T-helper 2 cell (primary cell): Measurements from ENCODE around the gene DIPK2B.

ENCODE experiments used
- DNase-seq, 5 experiments: peaks; one replicate each; pipeline versions ENCODE4 v3.0.0 to v3.0.0-alpha.2; 2012 to 2022

The DIPK2B gene

GRCh38 chrX:45157647-45158046 is 43.0 kb downstream of the DIPK2B start:
- DNase-seq = no peak

DNA sequence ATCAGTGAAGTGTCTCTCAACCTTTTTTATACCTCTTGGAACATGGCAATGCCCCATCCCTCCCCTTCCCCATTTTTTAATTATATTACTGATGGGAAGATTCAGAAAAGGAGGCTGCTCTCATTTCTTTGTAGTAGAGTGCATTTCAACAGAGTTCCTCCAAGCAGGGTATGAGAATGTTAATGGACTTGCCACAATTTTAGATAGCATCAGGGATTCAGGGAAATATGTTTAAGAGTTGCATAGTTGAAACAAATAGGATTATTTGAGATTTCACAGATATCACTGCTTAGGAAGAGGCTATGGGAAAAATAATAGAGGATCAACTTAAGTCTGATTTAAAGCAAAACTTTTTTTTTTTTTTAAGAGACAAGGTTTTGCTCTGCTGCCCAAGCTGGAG is 46.2 kb downstream of the DIPK2B start:
- DNase-seq = no peak

- no peak for DNase-seq
Measured at GRCh38 chrX:45154033-45154360, 46.7 kb downstream of the DIPK2B start.
